Mucosa of rectum (tissue), 2 donors: ENCODE measurements around the gene SNN.

Experiments used
- H3K27ac ChIP-seq, 2 donors: one replicate each; pipeline ENCODE4 v1.7.0; 2013; ENCODE audit warnings: inconsistent platforms in 2 of 2, low read depth in 2 of 2, low read length in 2 of 2
- H3K27me3 ChIP-seq, 2 donors: one replicate each; pipeline ENCODE4 v1.7.0; 2013; ENCODE audit warnings: low read length in 2 of 2; ENCODE audit not compliant: control insufficient read depth in 2 of 2, insufficient read depth in 2 of 2
- H3K36me3 ChIP-seq, 2 donors: one replicate each; pipeline ENCODE4 v1.7.0; 2013; ENCODE audit warnings: low read length in 2 of 2; ENCODE audit not compliant: control insufficient read depth in 2 of 2, insufficient read depth in 2 of 2
- H3K4me1 ChIP-seq, 2 donors: one replicate each; pipeline ENCODE4 v1.7.0; 2013; ENCODE audit warnings: low read length in 2 of 2, mild to moderate bottlenecking in 1 of 2; ENCODE audit not compliant: control insufficient read depth in 2 of 2, insufficient read depth in 2 of 2
- H3K4me3 ChIP-seq, 2 donors: one replicate each; pipeline ENCODE4 v1.7.0; 2013; ENCODE audit warnings: low read length in 2 of 2
- H3K9ac ChIP-seq, 2 donors: one replicate each; pipeline ENCODE4 v1.7.0; 2013; ENCODE audit warnings: low read length in 2 of 2, low read depth in 1 of 2, mild to moderate bottlenecking in 1 of 2
- H3K9me3 ChIP-seq, 2 donors: one replicate each; pipeline ENCODE4 v1.7.0; 2013; ENCODE audit warnings: low read length in 2 of 2; ENCODE audit not compliant: control insufficient read depth in 2 of 2
- donor health status: healthy.
- donor health status: Normal muscosa, but diverticular disease.

Gene SNN

GRCh38 chr16:11634312-11634711 is 33.9 kb upstream of the SNN start:
- no peaks in the 10 kb centered on the region for H3K36me3 ChIP-seq
- H3K4me3 ChIP-seq: no peak overlapping the region
- no peaks in the 10 kb centered on the region for H3K9me3 ChIP-seq
- no peak overlapping the region for H3K9ac ChIP-seq
- H3K4me1 ChIP-seq: peaks cover 14 to 22% of the 10 kb centered on the region in 2 donors
- H3K27me3 ChIP-seq: no peaks in the 10 kb centered on the region
- no peak overlapping the region for H3K27ac ChIP-seq

GRCh38 chr16:11635113-11635652 is 33.1 kb upstream of the SNN start:
- Histone ChIP-seq H3K36me3 (no peaks in the 10 kb centered on the region), H3K4me1 (peaks cover 14 to 24% of the 10 kb centered on the region in 2 donors), H3K4me3 (peak overlapping the region; percentile 33 to 46), H3K9me3 (no peaks in the 10 kb centered on the region), H3K9ac (peak overlapping the region in 1 of 2 donors; percentile 68), H3K27ac (peak overlapping the region; percentile 77 to 89), H3K27me3 (no peaks in the 10 kb centered on the region)

GRCh38 chr16:11635679-11636171 is 32.5 kb upstream of the SNN start:
- H3K4me3 ChIP-seq: peak overlapping the region; percentile 33 to 46
- peak overlapping the region in 1 of 2 donors; percentile 68 for H3K9ac ChIP-seq
- no peaks in the 10 kb centered on the region for H3K9me3 ChIP-seq
- H3K4me1 ChIP-seq: peaks cover 18 to 29% of the 10 kb centered on the region in 2 donors
- no peaks in the 10 kb centered on the region for H3K36me3 ChIP-seq
- H3K27me3 ChIP-seq: no peaks in the 10 kb centered on the region
- peak overlapping the region; percentile 77 to 89 for H3K27ac ChIP-seq

GRCh38 chr16:11636172-11636721 is 32.0 kb upstream of the SNN start:
- peak overlapping the region; percentile 33 to 46 for H3K4me3 ChIP-seq
- H3K27me3 ChIP-seq: no peaks in the 10 kb centered on the region
- peak overlapping the region; percentile 77 to 89 for H3K27ac ChIP-seq
- H3K36me3 ChIP-seq: no peaks in the 10 kb centered on the region
- H3K9me3 ChIP-seq: no peaks in the 10 kb centered on the region
- peaks cover 23 to 32% of the 10 kb centered on the region in 2 donors for H3K4me1 ChIP-seq
- peak overlapping the region in 1 of 2 donors; percentile 68 for H3K9ac ChIP-seq

- Histone ChIP-seq H3K36me3 (no peaks in the 10 kb centered on the region), H3K4me1 (peaks cover 24 to 33% of the 10 kb centered on the region in 2 donors), H3K9me3 (no peaks in the 10 kb centered on the region), H3K27me3 (no peaks in the 10 kb centered on the region), H3K4me3 (no peak overlapping the region), H3K9ac (no peak overlapping the region), H3K27ac (no peak overlapping the region)
Measured at GRCh38 chr16:11637320-11637719, 30.9 kb upstream of the SNN start.

- H3K9me3 ChIP-seq: no peaks in the 10 kb centered on the region
- H3K27ac ChIP-seq: no peak overlapping the region
- no peaks in the 10 kb centered on the region for H3K27me3 ChIP-seq
- H3K4me1 ChIP-seq: peaks cover 22 to 29% of the 10 kb centered on the region in 2 donors
- no peak overlapping the region for H3K9ac ChIP-seq
- H3K4me3 ChIP-seq: no peak overlapping the region
- no peaks in the 10 kb centered on the region for H3K36me3 ChIP-seq
Measured at GRCh38 chr16:11638140-11638539, 30.1 kb upstream of the SNN start.

- H3K27ac ChIP-seq: no peak overlapping the region
- no peaks in the 10 kb centered on the region for H3K9me3 ChIP-seq
- H3K36me3 ChIP-seq: no peaks in the 10 kb centered on the region
- H3K27me3 ChIP-seq: no peaks in the 10 kb centered on the region
- H3K4me1 ChIP-seq: peaks cover 20 to 26% of the 10 kb centered on the region in 2 donors
- no peak overlapping the region for H3K4me3 ChIP-seq
- H3K9ac ChIP-seq: no peak overlapping the region
Measured at GRCh38 chr16:11639008-11639562, 29.2 kb upstream of the SNN start.

- Histone ChIP-seq H3K9ac (peak overlapping the region in 1 of 2 donors; percentile 19), H3K4me1 (peaks cover 16 to 23% of the 10 kb centered on the region in 2 donors), H3K4me3 (no peak overlapping the region), H3K27me3 (no peaks in the 10 kb centered on the region), H3K9me3 (no peaks in the 10 kb centered on the region), H3K36me3 (no peaks in the 10 kb centered on the region), H3K27ac (peak overlapping the region; percentile 76 to 80)
Measured at GRCh38 chr16:11639925-11640899, 28.0 kb upstream of the SNN start.

GRCh38 chr16:11640987-11641817 is 27.1 kb upstream of the SNN start:
- Histone ChIP-seq H3K27ac (peak overlapping the region; percentile 76 to 80), H3K36me3 (no peaks in the 10 kb centered on the region), H3K4me1 (peaks cover 9 to 14% of the 10 kb centered on the region in 2 donors), H3K9ac (no peak overlapping the region), H3K27me3 (no peaks in the 10 kb centered on the region), H3K9me3 (no peaks in the 10 kb centered on the region), H3K4me3 (no peak overlapping the region)
